H9 (cell line): Measurements from ENCODE around the gene PRR11. TPM values are rescaled to one million over a fixed set of nuclear protein-coding genes. Genes with fewer than 3 reads are reported as not detected.

ENCODE experiments used
- DNase-seq: peaks from one replicate; pipeline ENCODE4 v3.0.0-alpha.2; 2017
- H2AFZ ChIP-seq: one replicate; pipeline ENCODE4 v1.6.1; 2013; ENCODE audit warnings: mild to moderate bottlenecking, low read length, control low read depth, moderate library complexity
- H2AK5ac ChIP-seq: 2 replicates; pipeline ENCODE4 v1.6.1; 2013; ENCODE audit warnings: low read length, control low read depth, mixed read lengths; ENCODE audit not compliant: insufficient read length
- H2BK120ac ChIP-seq: one replicate; pipeline ENCODE4 v1.6.1; 2013; ENCODE audit warnings: low read depth, mild to moderate bottlenecking, low read length, control low read depth, inconsistent platforms; ENCODE audit not compliant: poor library complexity, severe bottlenecking
- H2BK12ac ChIP-seq: 2 replicates; pipeline ENCODE4 v1.6.1; 2013; ENCODE audit warnings: low read length, control low read depth, mixed read lengths, low read depth; ENCODE audit not compliant: insufficient read length
- H2BK15ac ChIP-seq: 2 replicates; pipeline ENCODE4 v1.6.1; 2013; ENCODE audit warnings: low read depth, low read length, control low read depth
- H2BK20ac ChIP-seq: one replicate; pipeline ENCODE4 v1.6.1; 2013; ENCODE audit warnings: low read depth, mild to moderate bottlenecking, low read length, control low read depth, inconsistent platforms; ENCODE audit not compliant: poor library complexity, severe bottlenecking
- H2BK5ac ChIP-seq: 2 replicates; pipeline ENCODE4 v1.6.1; 2013; ENCODE audit warnings: low read length, control low read depth, mixed read lengths; ENCODE audit not compliant: insufficient read length
- H3K14ac ChIP-seq: 2 replicates; pipeline ENCODE4 v1.6.1; 2013; ENCODE audit warnings: low read length, control low read depth; ENCODE audit not compliant: insufficient read depth
- H3K18ac ChIP-seq: 2 replicates; pipeline ENCODE4 v1.6.1; 2013; ENCODE audit warnings: low read depth, mild to moderate bottlenecking, mixed read lengths, low read length, control low read depth; ENCODE audit not compliant: insufficient read length
- H3K23ac ChIP-seq: 2 replicates; pipeline ENCODE4 v1.6.1; 2013; ENCODE audit warnings: low read length, control low read depth, mixed read lengths, low read depth; ENCODE audit not compliant: insufficient read length
- H3K23me2 ChIP-seq: 2 replicates; pipeline ENCODE4 v1.6.1; 2013; ENCODE audit warnings: low read depth, mild to moderate bottlenecking, mixed read lengths, low read length, control low read depth; ENCODE audit not compliant: insufficient read length, poor library complexity, severe bottlenecking
- H3K27ac ChIP-seq: 2 replicates; pipeline ENCODE4 v1.5.1; 2013; ENCODE audit warnings: low read length, control low read depth, mixed read lengths, low read depth; ENCODE audit not compliant: insufficient read length
- H3K27me3 ChIP-seq: 2 replicates; pipeline ENCODE4 v1.6.1; 2013; ENCODE audit warnings: low read length, control low read depth, inconsistent platforms; ENCODE audit not compliant: insufficient read depth
- H3K4ac ChIP-seq: 2 replicates; pipeline ENCODE4 v1.6.1; 2013; ENCODE audit warnings: low read depth, mild to moderate bottlenecking, control low read depth, inconsistent platforms, low read length, moderate library complexity
- H3K4me1 ChIP-seq: 2 replicates; pipeline ENCODE4 v1.6.1; 2013; ENCODE audit warnings: low read length, control low read depth, inconsistent platforms; ENCODE audit not compliant: insufficient read depth
- H3K4me2 ChIP-seq: 2 replicates; pipeline ENCODE4 v1.6.1; 2013; ENCODE audit warnings: low read length, control low read depth, mixed read lengths; ENCODE audit not compliant: insufficient read length, insufficient read depth
- H3K56ac ChIP-seq: 2 replicates; pipeline ENCODE4 v1.6.1; 2013; ENCODE audit warnings: low read depth, mild to moderate bottlenecking, mixed read lengths, low read length, control low read depth; ENCODE audit not compliant: insufficient read length
- H3K79me1 ChIP-seq: 2 replicates; pipeline ENCODE4 v1.6.1; 2013; ENCODE audit warnings: low read depth, mild to moderate bottlenecking, moderate library complexity, low read length, control low read depth, inconsistent platforms; ENCODE audit not compliant: insufficient read depth, poor library complexity, severe bottlenecking
- H3K79me2 ChIP-seq: 2 replicates; pipeline ENCODE4 v1.6.1; 2013; ENCODE audit warnings: low read length, control low read depth, inconsistent platforms; ENCODE audit not compliant: insufficient read depth
- H3K9ac ChIP-seq: 2 replicates; pipeline ENCODE4 v1.6.1; 2013; ENCODE audit warnings: low read length, control low read depth, mixed read lengths; ENCODE audit not compliant: insufficient read length; ENCODE audit errors: extremely low read depth
- H3K9me3 ChIP-seq: one replicate; pipeline ENCODE4 v1.6.1; 2013; ENCODE audit warnings: low read depth, low read length, inconsistent platforms; ENCODE audit not compliant: control insufficient read depth
- H3T11ph ChIP-seq: one replicate; pipeline ENCODE4 v1.6.1; 2013; ENCODE audit warnings: mild to moderate bottlenecking, low read length, control low read depth, inconsistent platforms
- H4K20me1 ChIP-seq: one replicate; pipeline ENCODE4 v1.6.1; 2013; ENCODE audit not compliant: control insufficient read depth, insufficient read length, insufficient read depth
- H4K5ac ChIP-seq: 2 replicates; pipeline ENCODE4 v1.6.1; 2013; ENCODE audit warnings: low read depth, mild to moderate bottlenecking, mixed read lengths, low read length, control low read depth; ENCODE audit not compliant: insufficient read length
- H4K8ac ChIP-seq: replicated peaks from 2 replicates; pipeline ENCODE4 v1.6.1; 2013; ENCODE audit warnings: low read length, control low read depth, mixed read lengths, low read depth; ENCODE audit not compliant: insufficient read length
- H4K91ac ChIP-seq: 2 replicates; pipeline ENCODE4 v1.6.1; 2013; ENCODE audit warnings: low read depth, mild to moderate bottlenecking, moderate library complexity, mixed read lengths, low read length, control low read depth; ENCODE audit not compliant: insufficient read length
- H3K27ac Mint-ChIP-seq, 3 experiments: 2 replicates in 2 of 3; 3 replicates in 1 of 3; pipeline ENCODE4 v1.8.0; 2020 to 2021; ENCODE audit warnings: mixed read lengths in 3 of 3, mild to moderate bottlenecking in 1 of 3, moderate library complexity in 1 of 3
- H3K27me3 Mint-ChIP-seq: 2 replicates; pipeline ENCODE4 v1.8.0; 2021; ENCODE audit warnings: low read depth, mild to moderate bottlenecking, moderate library complexity, mixed read lengths
- H3K36me3 Mint-ChIP-seq, 3 experiments: 2 replicates in 2 of 3; 3 replicates in 1 of 3; pipeline ENCODE4 v1.8.0; 2020 to 2021; ENCODE audit warnings: low read depth in 3 of 3, mixed read lengths in 3 of 3; ENCODE audit not compliant: insufficient read depth in 1 of 3
- H3K4me1 Mint-ChIP-seq, 2 experiments: 2 replicates each; pipeline ENCODE4 v1.8.0; 2020; ENCODE audit warnings: mixed read lengths in 2 of 2
- H3K4me3 Mint-ChIP-seq, 2 experiments: 2 replicates in 1 of 2; 3 replicates in 1 of 2; pipeline ENCODE4 v1.8.0; 2020 to 2021; ENCODE audit warnings: mild to moderate bottlenecking in 2 of 2, mixed read lengths in 2 of 2, moderate library complexity in 1 of 2
- H3K9me3 Mint-ChIP-seq, 2 experiments: 2 replicates in 1 of 2; 3 replicates in 1 of 2; pipeline ENCODE4 v1.8.0; 2020; ENCODE audit warnings: mild to moderate bottlenecking in 2 of 2, mixed read lengths in 2 of 2, moderate library complexity in 1 of 2
- CTCF ChIP-seq: fragments of 200-600 bp; sonication (generic); conservative IDR thresholded peaks from 3 replicates; pipeline ENCODE4 v1.8.0; 2021; ENCODE audit warnings: antibody characterized with exemption, mild to moderate bottlenecking
- WGBS: extraction: QIAGEN DNeasy Blood & Tissue Kit; methylation state at CpG from one replicate; pipeline ENCODE4 v1.1.7; 2013; ENCODE audit warnings: missing lambda C conversion rate, low lambda C conversion rate, mixed read lengths; ENCODE audit not compliant: insufficient read length; ENCODE audit errors: extremely low coverage; 5-methylcytosine and 5-hydroxymethylcytosine counted together
- total RNA-seq: library from RNA; stranded (reverse); gene quantifications from 2 replicates; pipeline ENCODE4 v1.2.1, GENCODE V29; 2021

Gene PRR11
- total RNA-seq, 1 experiment from 2014 or later, result 70.7 TPM

- WGBS, result no CpG with 5 or more reads among the region's 2 CpGs
- no peak for DNase-seq
- no peak overlapping the region for H2BK20ac ChIP-seq
- no peak overlapping the region for H3T11ph ChIP-seq
- Mint-ChIP-seq H3K27me3 (no peaks in the 10 kb centered on the region), H3K4me1 (no peaks in the 10 kb centered on the region), H3K36me3 (peaks cover 10 to 36% (median 35%) of the 10 kb centered on the region in 3 experiments; a peak in 6 of 7 replicates), H3K9me3 (no peaks in the 10 kb centered on the region), H3K4me3 (no peak overlapping the region), H3K27ac (no peak overlapping the region)
- no peak overlapping the region for H3K4ac ChIP-seq
- H3K23ac ChIP-seq, result no peak overlapping the region
- no peak overlapping the region for H2BK120ac ChIP-seq
- peaks cover 6% of the 10 kb centered on the region for H3K79me1 ChIP-seq
- H2BK5ac ChIP-seq, result no peak overlapping the region
- H3K27me3 ChIP-seq, result no peaks in the 10 kb centered on the region
- TF ChIP-seq CTCF, result no peak
- no peak overlapping the region for H3K27ac ChIP-seq
- H4K91ac ChIP-seq, result no peak overlapping the region
- H4K20me1 ChIP-seq, result no peaks in the 10 kb centered on the region
- H2BK12ac ChIP-seq, result no peak overlapping the region
- H3K9me3 ChIP-seq, result no peaks in the 10 kb centered on the region
- H3K79me2 ChIP-seq, result no peaks in the 10 kb centered on the region
- no peak overlapping the region for H2BK15ac ChIP-seq
- H3K4me1 ChIP-seq, result no peaks in the 10 kb centered on the region
- H4K8ac ChIP-seq, result no peak overlapping the region
- H3K56ac ChIP-seq, result no peak overlapping the region
- no peak overlapping the region for H3K4me2 ChIP-seq
- no peak overlapping the region for H3K9ac ChIP-seq
- no peak overlapping the region for H2AK5ac ChIP-seq
- H4K5ac ChIP-seq, result no peak overlapping the region
- H2AFZ ChIP-seq, result no peak overlapping the region
- H3K14ac ChIP-seq, result no peak overlapping the region
- H3K18ac ChIP-seq, result no peak overlapping the region
- H3K23me2 ChIP-seq, result no peaks in the 10 kb centered on the region
Observed at GRCh38 chr17:59129814-59130213, 25.7 kb upstream of the PRR11 start.
